OCI-LY1 (cell line): ENCODE results near the gene PMEPA1.

Experiments
- H2AFZ ChIP-seq: fragments of 200-600 bp; sonication (generic), shearing (Covaris generic); 2 replicates; pipeline ENCODE4 v1.6.0; 2014; ENCODE audit warnings: antibody characterized with exemption, mild to moderate bottlenecking, low read length
- H3F3A ChIP-seq: fragments of 200-600 bp; sonication (generic), shearing (Covaris generic); 2 replicates; pipeline ENCODE4 v1.6.0; 2014; ENCODE audit warnings: mild to moderate bottlenecking, antibody characterized with exemption, low read length, moderate library complexity; ENCODE audit not compliant: insufficient read depth
- H3K27ac ChIP-seq: fragments of 200-600 bp; sonication (generic); 2 replicates; pipeline ENCODE4 v1.5.1; 2014; ENCODE audit warnings: low read length, mixed run types, mild to moderate bottlenecking, low read depth; ENCODE audit not compliant: poor library complexity, severe bottlenecking
- H3K27me3 ChIP-seq: fragments of 200-600 bp; sonication (generic); 2 replicates; pipeline ENCODE4 v1.6.0; 2014; ENCODE audit warnings: antibody characterized with exemption, mild to moderate bottlenecking, low read length, moderate library complexity; ENCODE audit not compliant: insufficient read depth
- H3K36me3 ChIP-seq: fragments of 200-600 bp; sonication (generic); 2 replicates; pipeline ENCODE4 v1.6.1; 2014; ENCODE audit warnings: mild to moderate bottlenecking, antibody characterized with exemption, low read length, moderate library complexity, mixed read lengths; ENCODE audit not compliant: insufficient read depth
- H3K4me1 ChIP-seq: fragments of 200-600 bp; sonication (generic); 2 replicates; pipeline ENCODE4 v1.5.1; 2014; ENCODE audit warnings: mild to moderate bottlenecking, low read length, moderate library complexity; ENCODE audit not compliant: insufficient read depth, severe bottlenecking
- H3K4me2 ChIP-seq: fragments of 200-600 bp; sonication (generic), shearing (Covaris generic); 2 replicates; pipeline ENCODE4 v1.6.1; 2014; ENCODE audit warnings: low read length
- H3K4me3 ChIP-seq: fragments of 200-600 bp; sonication (generic); 2 replicates; pipeline ENCODE4 v1.5.1; 2014; ENCODE audit warnings: low read length, low read depth, mild to moderate bottlenecking, mixed read lengths; ENCODE audit not compliant: poor library complexity, severe bottlenecking
- H3K79me2 ChIP-seq: fragments of 200-600 bp; shearing (Covaris generic); 2 replicates; pipeline ENCODE4 v1.6.1; 2016; ENCODE audit warnings: mixed run types, low read length, mixed read lengths; ENCODE audit not compliant: insufficient read depth
- H3K9ac ChIP-seq: fragments of 200-600 bp; sonication (generic), shearing (Covaris generic); 2 replicates; pipeline ENCODE4 v1.6.1; 2014; ENCODE audit warnings: mild to moderate bottlenecking, low read length, mixed read lengths
- H3K9me2 ChIP-seq: fragments of 200-600 bp; sonication (generic), shearing (Covaris generic); 2 replicates; pipeline ENCODE4 v1.6.1; 2014; ENCODE audit warnings: low read depth, mild to moderate bottlenecking, low read length, mixed read lengths
- H3K9me3 ChIP-seq: fragments of 200-600 bp; shearing (Covaris generic); 2 replicates; pipeline ENCODE4 v1.6.1; 2014; ENCODE audit warnings: low read length, mixed read lengths
- H4K20me1 ChIP-seq: fragments of 200-600 bp; sonication (generic), shearing (Covaris generic); 2 replicates; pipeline ENCODE4 v1.6.0; 2016; ENCODE audit warnings: mild to moderate bottlenecking, low read length; ENCODE audit not compliant: insufficient read depth
- CTCF ChIP-seq: fragments of 200-600 bp; sonication (generic), shearing (Covaris generic); IDR thresholded peaks from 2 replicates; pipeline ENCODE4 v1.5.1; 2017; ENCODE audit warnings: mild to moderate bottlenecking, antibody characterized with exemption, low read length, moderate library complexity, mixed read lengths
- EZH2 ChIP-seq: fragments of 200-600 bp; sonication (generic), shearing (Covaris generic); IDR thresholded peaks from 2 replicates; pipeline ENCODE4 v1.8.0; 2017; ENCODE audit warnings: borderline replicate concordance, mixed run types, mild to moderate bottlenecking, antibody characterized with exemption, low read length, moderate library complexity, mixed read lengths

Gene PMEPA1

GRCh38 chr20:57610261-57610952, 99.4 kb downstream of the PMEPA1 start:
- Histone ChIP-seq H3K36me3 (no peaks in the 10 kb centered on the region), H3K4me1 (no peaks in the 10 kb centered on the region), H3K9me2 (no peaks in the 10 kb centered on the region), H3K9ac (no peak overlapping the region), H3K4me3 (no peak overlapping the region), H3K9me3 (no peaks in the 10 kb centered on the region), H3K27ac (no peak overlapping the region), H3F3A (no peaks in the 10 kb centered on the region), H2AFZ (no peak overlapping the region), H3K79me2 (no peaks in the 10 kb centered on the region), H4K20me1 (no peaks in the 10 kb centered on the region), H3K27me3 (peaks cover 15% of the 10 kb centered on the region), H3K4me2 (no peak overlapping the region)
- no peak for TF ChIP-seq EZH2
- no peak for TF ChIP-seq CTCF

GRCh38 chr20:57609842-57610167, 100.0 kb downstream of the PMEPA1 start:
- Histone ChIP-seq H3K27me3 (peaks cover 19% of the 10 kb centered on the region), H3K27ac (no peak overlapping the region), H3K4me1 (no peaks in the 10 kb centered on the region), H4K20me1 (no peaks in the 10 kb centered on the region), H3F3A (no peaks in the 10 kb centered on the region), H3K9ac (no peak overlapping the region), H3K9me2 (no peaks in the 10 kb centered on the region), H3K9me3 (no peaks in the 10 kb centered on the region), H3K4me2 (no peak overlapping the region), H3K4me3 (no peak overlapping the region), H2AFZ (no peak overlapping the region), H3K79me2 (no peaks in the 10 kb centered on the region), H3K36me3 (no peaks in the 10 kb centered on the region)
- TF ChIP-seq CTCF (no peak; the same call in 1 of the 2 replicates), EZH2 (no peak)

GRCh38 chr20:57609086-57609841, 100.6 kb downstream of the PMEPA1 start:
- Histone ChIP-seq H3K9me3 (no peaks in the 10 kb centered on the region), H2AFZ (no peak overlapping the region), H4K20me1 (no peaks in the 10 kb centered on the region), H3K9me2 (no peaks in the 10 kb centered on the region), H3K4me1 (no peaks in the 10 kb centered on the region), H3K27me3 (peaks cover 19% of the 10 kb centered on the region), H3F3A (no peaks in the 10 kb centered on the region), H3K9ac (no peak overlapping the region), H3K79me2 (no peaks in the 10 kb centered on the region), H3K36me3 (no peaks in the 10 kb centered on the region), H3K27ac (no peak overlapping the region), H3K4me3 (no peak overlapping the region), H3K4me2 (no peak overlapping the region)
- no peak for TF ChIP-seq CTCF
- TF ChIP-seq EZH2: no peak
